ENCODE results near the gene MTCH1.

DNA sequence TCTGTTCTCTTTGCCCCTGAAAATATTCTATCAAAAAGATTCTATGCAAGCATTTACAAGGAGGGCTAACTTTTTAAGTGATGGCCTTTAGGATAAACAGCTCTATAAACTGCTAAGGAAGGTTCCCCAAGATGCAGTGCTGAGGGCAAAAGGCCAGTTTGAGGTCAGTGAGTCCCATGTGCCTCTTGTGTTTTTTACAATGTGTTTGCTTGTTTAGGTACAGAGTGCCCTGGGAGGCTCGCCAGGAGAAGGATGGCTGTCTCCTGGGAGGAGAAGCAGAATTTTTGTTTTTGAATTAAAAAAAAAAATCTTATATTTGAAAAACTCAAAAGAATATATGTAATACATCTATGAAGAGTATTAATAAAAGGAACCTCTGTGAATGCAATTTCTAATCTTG lies 12.8 kb downstream of the MTCH1 start:
- TF ChIP-seq, protein P1, sequence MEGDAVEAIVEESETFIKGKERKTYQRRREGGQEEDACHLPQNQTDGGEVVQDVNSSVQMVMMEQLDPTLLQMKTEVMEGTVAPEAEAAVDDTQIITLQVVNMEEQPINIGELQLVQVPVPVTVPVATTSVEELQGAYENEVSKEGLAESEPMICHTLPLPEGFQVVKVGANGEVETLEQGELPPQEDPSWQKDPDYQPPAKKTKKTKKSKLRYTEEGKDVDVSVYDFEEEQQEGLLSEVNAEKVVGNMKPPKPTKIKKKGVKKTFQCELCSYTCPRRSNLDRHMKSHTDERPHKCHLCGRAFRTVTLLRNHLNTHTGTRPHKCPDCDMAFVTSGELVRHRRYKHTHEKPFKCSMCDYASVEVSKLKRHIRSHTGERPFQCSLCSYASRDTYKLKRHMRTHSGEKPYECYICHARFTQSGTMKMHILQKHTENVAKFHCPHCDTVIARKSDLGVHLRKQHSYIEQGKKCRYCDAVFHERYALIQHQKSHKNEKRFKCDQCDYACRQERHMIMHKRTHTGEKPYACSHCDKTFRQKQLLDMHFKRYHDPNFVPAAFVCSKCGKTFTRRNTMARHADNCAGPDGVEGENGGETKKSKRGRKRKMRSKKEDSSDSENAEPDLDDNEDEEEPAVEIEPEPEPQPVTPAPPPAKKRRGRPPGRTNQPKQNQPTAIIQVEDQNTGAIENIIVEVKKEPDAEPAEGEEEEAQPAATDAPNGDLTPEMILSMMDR (IDR thresholded peaks at IDR 0.05): no peak
- no peak for TF ChIP-seq EZH2 (IDR thresholded peaks at IDR 0.05)
